ENCODE measurements around the gene SMCR8.
A peak's percentile ranks its signal among the peaks of the same experiment; 100 is the strongest.
"Not testable (repeated sequence)": the region's sequence is repeated elsewhere in the genome, so short reads cannot be mapped to it uniquely, and the experiment has no call there.

The SMCR8 gene

GRCh38 chr17:18361837-18362697 is 47.0 kb downstream of the SMCR8 start:
- no peak for DNase-seq

- peak in 2 of 3 experiments; percentile 36 to 55 for DNase-seq
Measured at GRCh38 chr17:18362698-18363100, 47.6 kb downstream of the SMCR8 start.

- peak; percentile 83 to 90 (median 85) for DNase-seq
Measured at GRCh38 chr17:18363101-18364049, 48.3 kb downstream of the SMCR8 start, which contains the start of gene SHMT1. Gene SHMT1, minus strand, starts transcription at chr17:18363550. Its CDS starts 7,569 bp downstream, at chr17:18355981.

GRCh38 chr17:18364166-18364565 is 49.1 kb downstream of the SMCR8 start:
- no peak for DNase-seq

GRCh38 chr17:18368946-18369345 is 53.9 kb downstream of the SMCR8 start:
- no peak for DNase-seq

- no peak for DNase-seq
Measured at GRCh38 chr17:18370761-18371160, 55.7 kb downstream of the SMCR8 start.

- DNase-seq, result no peak
Measured at GRCh38 chr17:18371455-18371854, 56.4 kb downstream of the SMCR8 start.

DNA sequence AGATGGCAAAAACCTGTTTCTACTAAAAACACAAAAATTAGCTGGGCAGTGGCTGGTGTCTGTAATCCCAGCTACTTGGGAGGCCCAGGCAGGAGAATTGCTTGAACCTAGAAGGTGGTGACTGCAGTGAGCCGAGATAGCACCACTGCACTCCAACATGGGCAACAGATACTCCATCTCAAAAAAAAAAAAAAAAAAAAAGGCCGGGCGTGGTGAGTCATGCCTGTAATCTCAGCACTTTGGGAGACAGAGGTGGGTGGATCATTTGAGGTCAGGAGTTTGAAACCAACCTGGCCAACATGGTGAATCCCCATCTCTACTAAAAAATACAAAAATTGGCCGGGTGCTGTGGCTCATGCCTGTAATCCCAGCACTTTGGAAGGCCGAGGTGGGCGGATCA is 58.1 kb downstream of the SMCR8 start:
- not testable (repeated sequence) for DNase-seq

- no peak for DNase-seq
Measured at GRCh38 chr17:18374216-18374615, 59.1 kb downstream of the SMCR8 start.

Data from NCI-H1417 (cell line).